Measurements from ENCODE around the gene PRR23A.

PRR23A gene

GRCh38 chr3:138974462-138974861 is 31.6 kb downstream of the PRR23A start:
- no peak for DNase-seq (ENCODE audit: low spot score)

DNA sequence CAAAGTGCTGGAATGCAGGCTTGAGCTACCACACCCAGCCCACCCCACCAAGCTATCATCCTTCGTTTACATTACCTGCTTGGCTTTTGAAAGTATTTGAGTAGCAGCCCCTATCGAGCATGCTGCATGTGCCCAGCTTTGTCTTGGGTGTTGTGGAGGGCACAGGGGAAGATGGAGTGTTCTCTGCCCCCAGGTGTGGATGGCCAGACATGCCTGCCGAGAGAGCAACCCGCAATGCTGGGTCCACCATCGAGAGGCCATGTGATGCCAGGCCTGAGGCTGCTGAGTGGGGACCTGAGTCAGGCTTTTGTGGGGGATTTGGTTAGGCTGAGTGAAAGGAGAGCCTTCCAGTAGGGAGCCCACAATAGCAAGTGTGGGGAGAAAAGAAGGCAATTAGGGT is 33.1 kb downstream of the PRR23A start:
- DNase-seq (ENCODE audit: low spot score): no peak

DNA sequence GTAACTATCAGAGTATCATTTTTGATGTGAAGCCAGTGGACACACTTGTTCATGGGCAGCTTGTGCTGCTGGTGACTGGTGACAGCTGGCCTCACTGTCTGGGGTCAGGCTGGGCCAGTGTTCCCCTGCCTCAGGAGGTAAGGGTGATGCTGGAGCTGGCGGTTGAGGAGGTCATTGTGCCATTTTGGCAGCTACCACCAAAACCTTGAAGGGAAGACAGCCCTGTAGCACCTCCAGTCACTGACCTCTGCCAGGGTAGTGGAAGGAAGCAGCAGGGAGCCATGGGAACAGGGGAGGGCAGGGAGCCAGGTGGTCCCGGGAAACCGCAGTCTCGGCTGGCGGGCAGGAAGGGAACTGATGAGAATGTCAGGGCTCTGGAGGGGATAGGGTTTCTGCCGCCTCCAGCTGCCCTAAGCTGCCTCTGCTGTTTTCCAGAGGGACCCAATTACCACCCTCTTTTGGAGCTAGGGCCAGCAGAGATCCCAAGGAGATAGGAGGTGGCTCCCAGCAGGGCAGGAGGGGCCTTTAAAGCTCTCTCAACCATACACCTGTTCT is 34.2 kb downstream of the PRR23A start:
- no peak for DNase-seq (ENCODE audit: low spot score)

GRCh38 chr3:138964923-138965322 is 41.1 kb downstream of the PRR23A start:
- DNase-seq (ENCODE audit: low spot score): no peak

GRCh38 chr3:138964264-138964663 is 41.8 kb downstream of the PRR23A start:
- no peak for DNase-seq (ENCODE audit: low spot score)

- DNase-seq (ENCODE audit: low spot score): no peak
Measured at GRCh38 chr3:138962854-138963560, 43.1 kb downstream of the PRR23A start.

DNA sequence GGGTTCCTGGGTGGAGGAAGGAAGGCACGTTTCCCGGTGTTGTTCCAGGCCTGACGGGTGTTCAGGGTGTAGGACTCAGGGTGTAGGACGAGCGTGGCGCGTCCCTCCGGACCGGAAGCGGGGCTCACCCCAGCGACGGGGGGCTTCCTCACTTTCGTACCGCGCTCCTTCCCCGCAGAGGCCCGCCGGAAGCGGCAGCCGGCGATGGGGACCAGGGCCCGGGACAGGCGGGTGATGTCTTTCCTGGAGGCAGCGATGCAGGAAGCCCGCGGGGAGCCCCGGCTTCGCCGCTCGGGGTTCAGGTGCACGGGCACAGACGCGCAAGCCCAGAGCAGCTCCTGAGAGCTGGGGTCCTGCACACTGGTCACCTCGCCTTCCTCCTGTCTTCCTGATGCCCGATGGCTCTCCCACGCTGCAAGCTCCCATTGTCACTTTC is 45.6 kb downstream of the PRR23A start:
- DNase-seq (ENCODE audit: low spot score): no peak

Data from SK-N-DZ (cell line).